Hepatic stellate cell (primary cell): ENCODE data around the gene WASHC2C.
A peak's percentile ranks its signal among the peaks of the same experiment; 100 is the strongest.
"Not testable (repeated sequence)": the region's sequence is repeated elsewhere in the genome, so short reads cannot be mapped to it uniquely, and the experiment has no call there.

Experiments used
- DNase-seq: peaks from one replicate; pipeline ENCODE4 v3.0.0; 2011; ENCODE audit warnings: low spot score

Gene WASHC2C, protein sequence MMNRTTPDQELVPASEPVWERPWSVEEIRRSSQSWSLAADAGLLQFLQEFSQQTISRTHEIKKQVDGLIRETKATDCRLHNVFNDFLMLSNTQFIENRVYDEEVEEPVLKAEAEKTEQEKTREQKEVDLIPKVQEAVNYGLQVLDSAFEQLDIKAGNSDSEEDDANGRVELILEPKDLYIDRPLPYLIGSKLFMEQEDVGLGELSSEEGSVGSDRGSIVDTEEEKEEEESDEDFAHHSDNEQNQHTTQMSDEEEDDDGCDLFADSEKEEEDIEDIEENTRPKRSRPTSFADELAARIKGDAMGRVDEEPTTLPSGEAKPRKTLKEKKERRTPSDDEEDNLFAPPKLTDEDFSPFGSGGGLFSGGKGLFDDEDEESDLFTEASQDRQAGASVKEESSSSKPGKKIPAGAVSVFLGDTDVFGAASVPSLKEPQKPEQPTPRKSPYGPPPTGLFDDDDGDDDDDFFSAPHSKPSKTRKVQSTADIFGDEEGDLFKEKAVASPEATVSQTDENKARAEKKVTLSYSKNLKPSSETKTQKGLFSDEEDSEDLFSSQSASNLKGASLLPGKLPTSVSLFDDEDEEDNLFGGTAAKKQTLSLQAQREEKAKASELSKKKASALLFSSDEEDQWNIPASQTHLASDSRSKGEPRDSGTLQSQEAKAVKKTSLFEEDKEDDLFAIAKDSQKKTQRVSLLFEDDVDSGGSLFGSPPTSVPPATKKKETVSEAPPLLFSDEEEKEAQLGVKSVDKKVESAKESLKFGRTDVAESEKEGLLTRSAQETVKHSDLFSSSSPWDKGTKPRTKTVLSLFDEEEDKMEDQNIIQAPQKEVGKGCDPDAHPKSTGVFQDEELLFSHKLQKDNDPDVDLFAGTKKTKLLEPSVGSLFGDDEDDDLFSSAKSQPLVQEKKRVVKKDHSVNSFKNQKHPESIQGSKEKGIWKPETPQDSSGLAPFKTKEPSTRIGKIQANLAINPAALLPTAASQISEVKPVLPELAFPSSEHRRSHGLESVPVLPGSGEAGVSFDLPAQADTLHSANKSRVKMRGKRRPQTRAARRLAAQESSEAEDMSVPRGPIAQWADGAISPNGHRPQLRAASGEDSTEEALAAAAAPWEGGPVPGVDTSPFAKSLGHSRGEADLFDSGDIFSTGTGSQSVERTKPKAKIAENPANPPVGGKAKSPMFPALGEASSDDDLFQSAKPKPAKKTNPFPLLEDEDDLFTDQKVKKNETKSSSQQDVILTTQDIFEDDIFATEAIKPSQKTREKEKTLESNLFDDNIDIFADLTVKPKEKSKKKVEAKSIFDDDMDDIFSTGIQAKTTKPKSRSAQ (N-terminal part only)

GRCh38 chr10:45726703-45727420, at the start of gene WASHC2C:
TSS of gene WASHC2C (plus strand) at chr10:45727266. CDS start at chr10:45727318, 52 bp downstream.
- DNase-seq = peak; percentile 28

- not testable (repeated sequence) for DNase-seq
Observed at GRCh38 chr10:45678467-45678866, 48.6 kb upstream of the WASHC2C start.

- DNase-seq = peak; percentile 2
Observed at GRCh38 chr10:45710200-45710796, 16.8 kb upstream of the WASHC2C start.

- DNase-seq = not testable (repeated sequence)
Observed at GRCh38 chr10:45711223-45711622, 15.8 kb upstream of the WASHC2C start.

DNA sequence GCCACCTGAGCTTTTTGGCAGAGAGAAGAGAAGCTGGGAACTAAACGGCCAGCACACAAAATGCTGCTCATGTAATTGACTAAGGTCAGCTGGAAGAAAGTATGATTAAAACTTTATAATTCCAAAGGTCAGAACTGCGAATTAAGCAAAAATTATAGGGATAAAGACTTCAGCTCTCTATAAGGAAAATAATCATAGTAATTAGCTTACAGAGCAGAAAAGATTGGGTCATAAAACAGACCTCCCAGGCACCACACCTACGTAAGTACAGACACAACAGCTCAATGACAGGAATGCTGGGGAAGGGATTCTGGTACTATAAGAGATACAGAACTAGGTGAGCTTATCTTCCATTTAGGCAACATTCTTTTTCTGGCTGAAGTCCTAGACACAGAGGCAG, 10.0 kb upstream of the WASHC2C start:
- DNase-seq = not testable (repeated sequence)

DNA sequence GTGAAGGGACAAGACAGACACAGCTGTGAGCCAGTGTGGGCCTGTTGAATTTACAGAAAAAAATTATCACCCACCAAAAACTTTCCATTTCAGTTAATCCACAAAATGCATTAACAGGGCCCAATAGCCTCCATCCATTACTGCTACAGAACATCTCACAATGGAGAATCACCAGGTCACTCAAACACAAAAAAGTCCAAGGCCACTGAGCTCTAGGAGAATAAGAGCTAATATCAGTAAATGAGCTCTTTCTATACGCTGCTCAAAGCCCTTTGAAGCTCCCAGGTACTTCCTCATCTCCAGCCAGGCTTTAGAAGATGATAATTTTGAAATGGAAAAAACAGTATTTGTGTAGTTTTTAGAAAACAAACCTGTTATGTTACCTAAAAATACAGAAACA, 9.4 kb upstream of the WASHC2C start:
- DNase-seq = not testable (repeated sequence)

- not testable (repeated sequence) for DNase-seq
Observed at GRCh38 chr10:45721503-45721902, 5.6 kb upstream of the WASHC2C start.

- DNase-seq = not testable (repeated sequence)
Observed at GRCh38 chr10:45723851-45724250, 3.2 kb upstream of the WASHC2C start.

DNA sequence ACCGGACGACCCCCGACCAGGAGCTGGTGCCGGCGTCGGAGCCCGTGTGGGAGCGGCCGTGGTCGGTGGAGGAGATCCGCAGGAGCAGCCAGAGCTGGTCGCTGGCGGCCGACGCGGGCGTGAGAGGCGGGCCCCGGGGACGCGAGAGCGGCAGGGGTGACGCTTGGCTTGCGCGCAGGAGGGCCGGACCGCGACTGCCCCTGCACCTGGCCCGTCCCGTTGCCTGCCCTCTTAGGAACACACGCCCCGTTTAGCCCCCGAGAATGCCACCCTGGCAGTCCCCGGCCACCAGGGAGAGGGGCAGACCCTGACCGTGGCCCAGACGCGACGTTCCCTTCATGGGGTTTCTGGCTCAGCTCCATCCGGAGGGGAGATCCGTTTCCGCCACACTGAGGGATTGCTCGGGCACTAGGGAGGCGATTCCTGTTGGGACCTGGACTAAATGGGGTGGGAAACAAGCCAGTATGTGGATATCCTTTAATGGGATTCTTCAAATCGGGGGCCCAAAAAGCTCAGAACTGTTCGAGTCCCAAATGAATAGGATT, 427 bp downstream of the WASHC2C start:
- DNase-seq = not testable (repeated sequence)

GRCh38 chr10:45734449-45734848, 7.4 kb downstream of the WASHC2C start:
- not testable (repeated sequence) for DNase-seq

GRCh38 chr10:45734867-45735266, 7.8 kb downstream of the WASHC2C start:
- DNase-seq = not testable (repeated sequence)

DNA sequence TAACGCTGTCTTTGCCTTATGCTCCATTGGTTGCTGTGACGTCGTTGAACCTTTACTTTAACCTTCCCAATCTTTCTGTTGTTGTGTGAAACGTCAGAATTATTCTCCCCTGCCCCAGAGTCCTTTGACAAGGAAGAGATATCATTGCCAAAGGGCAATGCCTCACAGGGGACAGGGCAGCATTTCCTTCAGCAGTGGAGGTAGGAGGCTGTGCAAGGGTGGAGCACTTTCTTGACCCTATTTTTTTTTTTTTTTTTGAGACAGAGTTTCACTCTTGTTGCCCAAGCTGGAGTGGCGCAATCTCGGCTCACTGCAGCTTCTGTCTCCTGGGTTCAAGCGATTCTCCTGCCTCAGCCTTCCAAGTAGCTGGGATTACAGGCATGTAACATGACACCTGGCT, 14.5 kb downstream of the WASHC2C start:
- not testable (repeated sequence) for DNase-seq

DNA sequence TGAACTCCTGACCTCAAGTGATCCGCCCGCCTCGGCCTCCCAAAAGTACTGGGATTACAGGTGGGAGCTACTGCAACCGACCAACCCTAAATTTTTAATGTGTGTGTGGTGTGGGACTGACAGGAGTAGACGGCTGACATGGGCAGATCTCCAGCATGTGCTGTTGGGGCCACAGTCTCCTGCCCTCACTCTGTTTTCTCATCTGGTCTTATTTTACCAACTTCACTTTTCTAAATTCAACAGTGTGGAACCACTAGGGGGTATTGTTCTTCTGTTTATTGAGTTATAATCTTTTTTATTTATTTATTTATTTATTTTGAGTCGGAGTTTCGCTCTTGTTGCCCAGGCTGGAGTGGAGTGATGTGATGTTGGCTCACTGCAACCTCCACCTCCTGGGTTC, 14.9 kb downstream of the WASHC2C start:
- not testable (repeated sequence) for DNase-seq

- DNase-seq = not testable (repeated sequence)
Observed at GRCh38 chr10:45751141-45751540, 24.1 kb downstream of the WASHC2C start.

GRCh38 chr10:45752210-45752609, 25.1 kb downstream of the WASHC2C start:
- DNase-seq = not testable (repeated sequence)

DNA sequence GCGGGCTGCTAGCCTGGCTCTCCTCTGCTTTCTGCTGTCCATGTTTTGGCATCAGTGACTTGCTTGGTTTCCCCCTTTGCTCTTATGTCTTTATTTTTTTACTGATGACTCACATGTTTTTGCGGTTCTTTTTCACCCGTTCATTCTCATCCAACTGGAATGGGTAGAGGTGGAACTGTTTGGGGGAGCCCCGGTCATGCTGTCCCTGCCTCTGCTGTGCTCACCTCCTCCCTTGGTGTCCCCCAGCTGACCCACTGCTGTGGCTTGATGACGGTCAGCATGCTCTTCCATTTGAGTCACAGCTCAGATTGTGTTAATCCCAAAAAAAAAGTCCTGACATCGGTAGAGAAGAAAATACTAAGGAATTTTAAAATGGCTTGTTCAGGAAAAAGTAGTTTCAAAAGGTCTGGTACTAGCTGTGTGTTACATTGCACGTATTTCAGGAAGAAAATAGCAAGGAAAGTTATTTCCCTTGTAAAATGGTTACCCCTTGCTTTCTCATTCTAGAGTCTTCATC, 27.0 kb downstream of the WASHC2C start:
- DNase-seq = peak; percentile 2

- DNase-seq = not testable (repeated sequence)
Observed at GRCh38 chr10:45755083-45755482, 28.0 kb downstream of the WASHC2C start.

DNA sequence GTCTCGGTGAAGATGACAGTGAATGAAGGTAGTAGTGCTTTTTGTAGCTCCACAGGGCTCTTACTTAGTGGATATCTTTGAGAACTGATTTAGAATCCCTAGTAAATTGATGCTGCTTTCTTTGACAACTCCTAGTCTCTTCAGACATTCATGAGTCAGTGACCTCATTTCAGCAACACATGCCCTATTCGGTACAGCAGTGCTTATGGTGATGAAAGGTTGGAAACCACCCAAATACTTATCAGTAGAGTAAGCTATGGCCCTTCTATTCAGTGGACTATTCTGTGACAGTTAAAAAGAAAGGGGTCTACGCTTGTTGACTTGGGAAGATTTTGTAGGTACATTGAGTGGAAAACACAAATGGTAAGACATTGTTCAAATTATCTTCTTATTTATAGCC, 29.0 kb downstream of the WASHC2C start:
- DNase-seq = not testable (repeated sequence)

DNA sequence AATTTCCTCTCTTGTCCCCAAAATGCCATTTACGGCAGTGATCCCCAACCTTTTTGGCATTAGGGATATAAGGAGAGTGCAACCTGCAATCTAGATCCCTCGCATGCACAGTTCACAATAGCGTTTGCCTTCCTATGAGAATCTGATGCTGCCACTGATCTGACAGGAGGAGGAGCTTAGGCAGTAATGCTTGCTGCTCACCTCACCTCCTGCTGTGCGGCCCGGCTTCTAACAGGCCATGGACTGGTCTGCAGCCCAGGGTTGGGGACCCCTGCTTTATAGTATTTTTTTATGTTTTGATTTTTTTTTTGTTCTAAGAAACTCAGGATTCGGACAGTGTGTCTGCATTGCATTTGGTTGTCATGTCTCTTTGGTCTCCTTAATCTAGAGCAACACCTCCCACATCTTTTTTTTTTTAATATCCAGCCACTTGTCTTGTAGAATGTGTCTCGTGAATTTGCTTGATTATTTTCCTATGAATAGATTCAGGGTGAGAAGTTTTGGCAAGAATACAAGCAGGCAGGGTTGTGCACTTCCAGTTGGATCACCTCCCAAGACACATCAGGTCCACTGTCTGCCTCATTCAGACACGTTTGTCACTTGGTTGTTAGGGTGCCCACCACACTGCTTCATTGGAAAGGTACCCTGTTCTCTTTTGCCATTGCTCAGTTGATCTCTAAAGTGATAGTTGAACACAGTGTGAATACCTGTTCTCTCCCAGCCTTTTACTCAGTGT, 30.8 kb downstream of the WASHC2C start:
- not testable (repeated sequence) for DNase-seq
